ENCODE data around the gene DENND5B.
A peak's percentile ranks its signal among the peaks of the same experiment; 100 is the strongest.
"Not testable (repeated sequence)": the region's sequence is repeated elsewhere in the genome, so short reads cannot be mapped to it uniquely, and the experiment has no call there.

The DENND5B gene

DNA sequence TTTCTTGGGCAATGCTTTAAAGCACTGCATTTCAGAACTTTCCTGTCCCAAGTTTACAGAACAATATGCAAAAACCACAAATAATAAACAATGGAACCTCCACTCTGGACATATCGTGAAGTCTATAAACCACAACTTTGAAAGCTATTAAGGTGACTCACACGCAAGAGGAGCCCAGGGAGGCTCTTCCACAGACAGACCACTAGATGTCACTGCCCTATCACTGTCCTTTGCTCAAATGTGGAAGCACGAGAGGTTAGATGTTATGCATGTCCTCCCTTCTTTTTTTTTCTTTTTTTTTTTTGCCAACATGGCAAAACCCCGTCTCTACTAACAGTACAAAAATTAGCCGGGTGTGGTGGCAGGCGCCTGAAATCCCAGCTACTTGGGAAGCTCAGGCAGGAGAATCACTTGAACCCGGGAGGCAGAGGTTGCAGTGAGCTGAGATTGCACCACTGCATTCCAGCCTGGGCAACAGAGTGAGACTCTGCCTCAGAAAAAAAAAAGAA is 187.8 kb downstream of the DENND5B start:
- not testable (repeated sequence) for H3K4me1 Mint-ChIP-seq; H3K4me3 Mint-ChIP-seq; H3K9me3 Mint-ChIP-seq; H3K27me3 Mint-ChIP-seq (ENCODE audit: low read depth)
- peaks cover 31% of the 10 kb centered on the region for H3K36me3 Mint-ChIP-seq (ENCODE audit: low read depth)
- TF ChIP-seq, protein P1, sequence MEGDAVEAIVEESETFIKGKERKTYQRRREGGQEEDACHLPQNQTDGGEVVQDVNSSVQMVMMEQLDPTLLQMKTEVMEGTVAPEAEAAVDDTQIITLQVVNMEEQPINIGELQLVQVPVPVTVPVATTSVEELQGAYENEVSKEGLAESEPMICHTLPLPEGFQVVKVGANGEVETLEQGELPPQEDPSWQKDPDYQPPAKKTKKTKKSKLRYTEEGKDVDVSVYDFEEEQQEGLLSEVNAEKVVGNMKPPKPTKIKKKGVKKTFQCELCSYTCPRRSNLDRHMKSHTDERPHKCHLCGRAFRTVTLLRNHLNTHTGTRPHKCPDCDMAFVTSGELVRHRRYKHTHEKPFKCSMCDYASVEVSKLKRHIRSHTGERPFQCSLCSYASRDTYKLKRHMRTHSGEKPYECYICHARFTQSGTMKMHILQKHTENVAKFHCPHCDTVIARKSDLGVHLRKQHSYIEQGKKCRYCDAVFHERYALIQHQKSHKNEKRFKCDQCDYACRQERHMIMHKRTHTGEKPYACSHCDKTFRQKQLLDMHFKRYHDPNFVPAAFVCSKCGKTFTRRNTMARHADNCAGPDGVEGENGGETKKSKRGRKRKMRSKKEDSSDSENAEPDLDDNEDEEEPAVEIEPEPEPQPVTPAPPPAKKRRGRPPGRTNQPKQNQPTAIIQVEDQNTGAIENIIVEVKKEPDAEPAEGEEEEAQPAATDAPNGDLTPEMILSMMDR (IDR thresholded peaks at IDR 0.05; ENCODE audit: unreplicated experiment in 3 of 3): peak; percentile 93 to 95 (median 94)
- peak overlapping the region in 1 of 3 experiments; percentile 1 for H3K27ac Mint-ChIP-seq

DNA sequence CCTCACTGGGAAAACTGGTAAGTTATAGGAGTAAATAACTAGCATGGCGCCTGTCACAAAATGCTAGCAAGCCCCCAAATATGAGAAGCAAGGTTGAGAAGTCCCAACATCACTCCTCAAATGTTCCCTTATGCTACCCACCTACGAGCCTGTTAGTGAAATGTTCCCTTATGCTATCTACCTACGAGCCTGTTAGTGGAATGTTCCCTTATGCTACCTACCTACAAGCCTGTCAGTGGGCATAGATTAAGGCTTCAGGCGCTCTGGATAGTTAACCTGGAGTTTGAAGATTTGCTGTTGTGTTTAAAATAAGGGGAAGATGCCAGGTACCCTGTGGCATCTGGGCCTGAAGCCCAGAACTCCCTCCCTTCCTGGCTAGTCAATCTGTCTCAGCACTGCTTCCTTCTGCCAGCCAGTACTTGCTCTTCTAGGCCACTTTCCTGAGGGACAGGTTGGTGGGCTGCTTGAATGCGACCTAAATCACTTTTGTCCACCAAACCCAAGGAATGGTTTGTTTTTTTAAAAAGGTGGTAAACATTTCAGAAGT is 197.9 kb downstream of the DENND5B start:
- H3K4me1 Mint-ChIP-seq: no peaks in the 10 kb centered on the region
- H3K27ac Mint-ChIP-seq: no peak overlapping the region
- no peak overlapping the region for H3K4me3 Mint-ChIP-seq

DNA sequence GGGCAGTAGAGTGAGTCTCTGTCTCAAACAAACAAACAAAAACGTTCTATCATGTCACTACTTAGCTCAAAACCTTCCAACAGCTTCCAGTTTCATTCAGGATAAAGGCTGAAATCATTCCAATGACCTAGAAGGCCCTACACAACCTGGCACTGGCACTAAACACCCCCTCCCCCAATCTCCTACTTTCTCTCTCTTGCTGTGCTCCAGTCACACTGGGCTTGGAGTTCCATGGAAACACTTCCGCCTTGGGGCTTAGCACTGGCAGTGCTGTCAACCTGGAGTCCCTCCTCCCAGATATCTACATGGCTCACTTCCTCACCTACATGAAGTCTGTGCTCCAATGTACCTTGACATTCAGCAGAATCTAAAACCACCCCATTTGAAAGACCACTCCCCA is 199.9 kb downstream of the DENND5B start:
- TF ChIP-seq, protein P1 (IDR thresholded peaks at IDR 0.05; ENCODE audit: unreplicated experiment in 3 of 3): no peak
- H3K9me3 Mint-ChIP-seq: no peaks in the 10 kb centered on the region
- H3K27me3 Mint-ChIP-seq (ENCODE audit: low read depth): no peaks in the 10 kb centered on the region
- no peak overlapping the region for H3K4me3 Mint-ChIP-seq
- peaks cover 58% of the 10 kb centered on the region for H3K36me3 Mint-ChIP-seq (ENCODE audit: low read depth)
- no peaks in the 10 kb centered on the region for H3K4me1 Mint-ChIP-seq
- H3K27ac Mint-ChIP-seq: peak overlapping the region in 1 of 3 experiments; percentile 36

More for the DNA sequence above, 197.9 kb downstream of the DENND5B start:
- Mint-ChIP-seq H3K36me3 (ENCODE audit: low read depth) (peaks cover 49% of the 10 kb centered on the region), H3K27me3 (ENCODE audit: low read depth) (no peaks in the 10 kb centered on the region), H3K9me3 (no peaks in the 10 kb centered on the region)
- TF ChIP-seq, protein P1 (IDR thresholded peaks at IDR 0.05; ENCODE audit: unreplicated experiment in 3 of 3): no peak

DNA sequence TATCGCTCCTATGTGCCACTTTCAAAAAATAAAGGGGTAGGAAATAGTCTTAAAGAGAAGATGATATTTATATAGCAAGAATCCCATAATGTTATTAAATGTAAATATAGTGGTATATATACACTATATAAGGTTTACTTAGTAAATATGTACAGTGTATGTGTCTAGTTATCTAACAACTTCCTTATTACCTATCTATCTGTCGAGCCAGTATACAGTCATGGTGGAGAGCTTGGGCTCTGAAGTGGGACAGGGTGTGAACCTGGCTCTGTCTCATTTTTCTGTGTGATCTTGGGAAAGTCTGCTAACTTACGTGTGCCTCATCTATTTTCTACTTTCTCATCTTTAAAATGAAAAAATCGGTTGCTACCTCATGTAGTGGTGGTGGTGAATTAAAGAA is 202.2 kb downstream of the DENND5B start:
- H3K27me3 Mint-ChIP-seq (ENCODE audit: low read depth): no peaks in the 10 kb centered on the region
- TF ChIP-seq, protein P1 (IDR thresholded peaks at IDR 0.05; ENCODE audit: unreplicated experiment in 3 of 3): no peak
- H3K36me3 Mint-ChIP-seq (ENCODE audit: low read depth): peaks cover 60% of the 10 kb centered on the region
- no peak overlapping the region for H3K27ac Mint-ChIP-seq
- H3K4me1 Mint-ChIP-seq: no peaks in the 10 kb centered on the region
- no peak overlapping the region for H3K4me3 Mint-ChIP-seq
- H3K9me3 Mint-ChIP-seq: no peaks in the 10 kb centered on the region

DNA sequence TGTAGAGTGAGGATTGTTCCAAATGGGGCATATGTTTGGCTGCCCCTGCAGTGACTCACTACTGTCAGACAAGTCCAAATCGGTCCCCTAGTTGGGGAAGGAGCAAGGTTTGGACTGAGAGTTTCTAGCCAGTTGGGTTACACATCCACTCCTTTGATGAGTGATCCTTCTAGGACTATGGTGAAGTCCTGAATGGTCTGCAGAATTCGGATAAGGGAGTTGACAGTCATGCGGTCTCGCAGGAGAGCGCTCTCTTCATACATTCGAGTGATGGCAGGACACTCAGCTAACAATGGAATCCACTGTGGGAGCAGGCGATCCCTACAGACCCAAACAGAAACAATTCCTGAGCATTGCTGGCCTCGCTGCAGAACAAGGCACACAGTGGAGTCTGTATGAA is 203.5 kb downstream of the DENND5B start:
- Mint-ChIP-seq H3K36me3 (ENCODE audit: low read depth) (peaks cover 59% of the 10 kb centered on the region), H3K9me3 (no peaks in the 10 kb centered on the region), H3K4me3 (no peak overlapping the region), H3K4me1 (no peaks in the 10 kb centered on the region), H3K27me3 (ENCODE audit: low read depth) (no peaks in the 10 kb centered on the region), H3K27ac (no peak overlapping the region)
- TF ChIP-seq, protein P1 (IDR thresholded peaks at IDR 0.05; ENCODE audit: unreplicated experiment in 3 of 3): no peak

DNA sequence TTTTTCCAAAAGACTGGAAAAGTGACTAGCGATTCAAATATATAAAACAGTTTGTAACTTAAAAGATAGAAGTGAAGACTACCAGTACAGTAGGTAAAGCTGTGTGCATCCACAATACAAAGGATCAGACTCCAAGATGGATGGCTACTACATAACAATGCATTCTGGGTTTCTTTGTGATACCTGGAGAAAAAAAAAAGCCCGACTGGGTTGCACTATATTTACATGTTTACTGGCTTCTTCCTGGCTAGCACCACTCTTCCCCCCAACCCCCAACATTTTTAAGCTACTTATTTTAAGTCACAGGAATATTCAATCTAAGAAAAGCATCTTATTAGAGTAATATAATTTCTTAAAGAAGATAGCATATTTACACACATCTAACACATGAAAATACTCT is 203.9 kb downstream of the DENND5B start:
- H3K36me3 Mint-ChIP-seq (ENCODE audit: low read depth): peaks cover 58% of the 10 kb centered on the region
- H3K4me3 Mint-ChIP-seq: no peak overlapping the region
- TF ChIP-seq, protein P1 (IDR thresholded peaks at IDR 0.05; ENCODE audit: unreplicated experiment in 3 of 3): no peak
- no peaks in the 10 kb centered on the region for H3K4me1 Mint-ChIP-seq
- no peaks in the 10 kb centered on the region for H3K27me3 Mint-ChIP-seq (ENCODE audit: low read depth)
- peak overlapping the region in 1 of 3 experiments; percentile 72 for H3K27ac Mint-ChIP-seq
- no peaks in the 10 kb centered on the region for H3K9me3 Mint-ChIP-seq
